H4 (cell line): ENCODE measurements around the gene GDA. TPM values are rescaled to one million over a fixed set of nuclear protein-coding genes. Genes with fewer than 3 reads are reported as not detected.
A peak's percentile ranks its signal among the peaks of the same experiment; 100 is the strongest.
"Not testable (repeated sequence)": the region's sequence is repeated elsewhere in the genome, so short reads cannot be mapped to it uniquely, and the experiment has no call there.

ENCODE experiments used
- DNase-seq: peaks from one replicate; pipeline ENCODE4 v3.0.0-alpha.2; 2015; ENCODE audit warnings: low spot score
- total RNA-seq: library from RNA; depleted of rRNA; stranded (reverse); fragments of >200 nt; shearing (Covaris generic); gene quantifications from 2 replicates; pipeline ENCODE4 v1.2.3, GENCODE V29; 2014

The GDA gene
- total RNA-seq, 1 experiment from 2014 or later = 4.4 TPM

DNA sequence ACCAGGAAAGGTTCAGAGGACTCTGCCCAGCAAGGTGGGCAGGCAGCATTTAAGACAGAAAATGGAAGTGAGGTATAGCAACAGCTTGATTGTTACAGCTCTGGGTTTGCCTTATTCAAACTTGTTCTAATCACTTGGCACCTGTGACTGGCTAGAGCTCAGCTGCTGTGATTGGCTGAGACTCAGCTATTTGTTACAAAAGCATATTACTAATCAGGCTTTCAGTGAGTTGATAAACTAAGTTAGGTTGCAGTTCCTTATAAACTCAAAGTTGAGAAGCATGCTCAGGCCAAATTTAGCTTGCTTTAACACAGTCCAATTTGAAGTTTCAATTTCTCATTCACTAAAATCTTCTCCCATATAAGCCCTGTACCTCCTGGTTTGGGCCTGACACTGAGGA lies 56.3 kb downstream of the GDA start:
- DNase-seq = no peak

DNA sequence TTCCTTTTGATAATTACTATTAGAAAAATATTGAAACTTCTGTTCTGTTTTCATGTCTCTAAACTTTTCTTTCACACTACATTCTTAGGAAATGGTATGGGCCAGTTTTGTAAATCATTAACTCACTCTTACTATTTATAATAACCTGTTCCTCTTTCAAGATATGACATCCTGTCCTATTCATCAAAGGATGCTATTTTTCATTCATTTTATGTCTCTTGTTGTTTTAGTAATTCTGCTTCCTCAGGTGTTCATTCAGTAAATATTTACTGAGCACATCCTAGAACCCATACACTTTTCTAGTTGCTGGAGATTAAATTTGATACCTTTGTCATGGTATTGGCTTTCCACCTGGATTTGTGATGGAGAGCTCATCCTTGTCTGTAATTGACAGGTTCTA lies 58.0 kb downstream of the GDA start:
- DNase-seq = no peak

DNA sequence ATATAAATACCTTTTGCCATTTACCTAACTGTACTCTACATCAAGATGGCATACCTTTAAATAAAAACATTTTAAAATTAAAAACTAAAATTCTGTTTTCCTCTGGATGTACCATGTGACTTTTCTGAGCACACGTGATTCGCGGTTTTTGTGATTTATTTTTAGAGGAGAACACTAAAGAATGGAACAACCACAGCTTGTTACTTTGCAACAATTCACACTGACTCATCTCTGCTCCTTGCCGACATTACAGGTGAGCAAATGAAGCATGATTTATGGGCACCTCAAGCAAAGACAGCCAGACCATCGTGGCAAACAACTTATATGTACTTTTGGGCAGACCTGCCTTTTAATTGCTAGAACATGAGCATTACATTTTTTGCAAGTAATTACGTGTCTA lies 61.3 kb downstream of the GDA start:
- no peak for DNase-seq

DNA sequence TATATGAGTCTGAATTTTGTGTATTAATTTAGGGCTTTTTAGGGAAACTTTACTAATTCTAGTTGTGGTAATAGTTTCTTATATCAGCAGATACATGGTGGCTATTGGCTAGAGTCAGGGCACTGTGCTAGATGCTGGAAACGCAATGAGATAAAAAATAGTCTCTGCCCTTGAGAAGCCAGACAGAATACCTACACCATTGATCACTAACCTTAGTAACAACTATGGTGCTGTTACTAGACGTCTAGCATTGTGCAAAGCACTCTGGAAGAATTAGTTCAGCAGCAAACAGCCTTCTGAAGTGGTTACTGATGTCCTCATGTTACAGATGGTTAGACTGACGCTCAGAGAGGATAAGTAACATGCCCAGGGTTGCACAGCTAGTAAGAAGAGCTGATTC lies 61.8 kb downstream of the GDA start:
- no peak for DNase-seq

DNA sequence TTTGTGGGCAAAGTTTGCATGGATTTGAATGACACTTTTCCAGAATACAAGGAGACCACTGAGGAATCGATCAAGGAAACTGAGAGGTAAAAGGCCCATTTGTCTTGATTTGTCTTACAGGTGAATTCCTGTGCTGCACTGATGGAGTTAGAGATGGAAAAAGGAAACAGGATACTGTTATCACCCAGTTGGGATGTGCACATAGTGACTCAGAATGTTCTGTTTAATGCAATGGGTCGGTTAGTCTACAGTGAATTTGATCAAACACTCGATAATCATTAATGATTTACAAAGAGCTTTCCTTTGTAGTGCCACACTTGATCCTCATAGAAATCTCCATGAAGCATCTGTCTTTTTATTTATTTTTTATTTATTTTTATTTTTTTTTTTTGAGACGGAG lies 64.7 kb downstream of the GDA start:
- no peak for DNase-seq

DNA sequence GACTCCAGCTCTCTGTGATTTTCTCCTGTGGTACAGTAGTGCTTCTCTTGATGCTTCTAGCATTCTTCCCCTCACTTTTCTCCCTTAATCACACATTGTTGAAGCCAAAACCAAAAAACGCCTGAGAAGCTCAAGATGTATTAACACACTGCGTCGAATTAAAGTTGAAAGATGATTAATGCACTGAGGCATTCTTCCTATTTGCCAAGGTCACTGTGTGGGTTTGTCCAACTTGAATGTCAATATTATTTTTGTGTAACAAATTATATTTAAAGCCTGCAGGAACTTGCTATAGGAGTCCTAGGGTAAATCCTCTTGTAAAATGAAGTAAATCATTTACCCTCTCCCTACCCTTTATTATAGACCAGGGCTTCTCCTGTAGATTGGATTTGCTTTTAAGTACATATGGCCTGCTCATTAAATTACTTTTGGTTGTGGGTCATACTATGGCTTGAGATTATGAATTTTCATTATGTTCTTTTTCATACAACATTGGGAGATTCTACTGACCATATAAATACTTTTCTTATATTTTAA lies 68.1 kb downstream of the GDA start:
- no peak for DNase-seq

DNA sequence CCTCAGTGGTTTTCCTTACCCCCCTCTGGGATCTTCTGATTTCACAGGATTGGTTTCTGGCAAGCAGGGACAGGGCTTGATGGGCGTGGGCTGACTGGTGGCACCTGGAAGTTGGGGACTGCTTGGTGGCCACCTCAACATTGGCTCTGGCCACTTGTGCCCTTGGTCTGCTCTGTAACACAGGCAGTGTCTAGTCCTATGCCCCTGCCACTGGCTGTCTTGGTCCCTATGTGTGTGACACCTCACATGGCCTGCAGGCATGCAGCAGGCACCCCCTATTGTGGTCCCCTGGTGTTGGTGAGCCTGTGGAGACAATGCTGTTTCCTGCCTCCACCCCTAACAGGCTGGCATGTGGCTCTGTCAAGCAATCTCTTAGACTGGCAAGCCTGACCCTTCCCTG lies 71.3 kb downstream of the GDA start:
- no peak for DNase-seq

DNA sequence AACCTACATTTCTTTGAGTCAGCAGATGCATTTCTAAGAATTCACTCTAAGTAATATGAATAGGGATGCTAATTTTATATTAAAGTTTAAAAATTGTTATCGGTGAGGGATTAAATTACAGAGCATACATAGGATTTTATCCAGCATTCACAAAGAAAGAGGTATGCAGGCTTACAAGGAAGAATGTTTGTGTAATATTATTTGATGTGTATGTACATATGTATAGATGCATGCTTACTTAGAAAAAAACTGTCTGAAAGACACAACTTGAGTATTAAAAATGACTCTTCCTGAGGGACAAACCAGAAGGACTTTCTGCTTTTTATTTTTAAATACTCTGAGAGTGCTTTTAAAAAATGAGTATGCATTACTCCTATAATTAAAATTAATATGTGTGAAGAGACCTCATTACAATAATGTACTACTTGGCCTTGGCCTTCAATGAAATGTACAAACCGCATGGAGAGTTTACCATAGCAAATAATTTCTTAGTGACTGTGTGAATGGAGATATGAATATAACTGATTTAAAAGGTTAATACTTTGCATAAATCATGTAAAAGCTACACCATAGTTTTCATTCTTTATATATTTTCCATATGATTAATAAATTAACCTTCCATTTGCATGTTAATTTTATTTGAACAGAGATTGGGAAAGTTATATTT lies 77.0 kb downstream of the GDA start:
- DNase-seq = no peak

DNA sequence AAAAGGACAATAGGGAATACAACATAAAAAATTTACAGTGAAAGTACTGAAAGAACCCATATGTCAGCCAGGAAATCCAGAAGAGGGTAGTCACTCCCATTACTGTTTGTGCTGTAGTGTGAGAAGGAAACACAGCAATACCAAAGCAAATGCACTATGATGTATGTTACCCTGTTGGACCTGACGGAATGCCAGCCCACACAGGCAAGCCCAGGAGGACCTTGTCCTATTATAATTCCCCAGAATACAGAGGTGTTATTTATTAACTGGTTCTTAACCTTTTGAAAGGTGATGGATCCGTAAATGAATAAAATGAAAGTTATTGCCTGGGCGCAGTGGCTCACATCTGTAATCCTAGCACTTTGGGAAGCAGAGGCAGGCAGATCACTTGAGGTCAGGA lies 79.0 kb downstream of the GDA start:
- DNase-seq = no peak

DNA sequence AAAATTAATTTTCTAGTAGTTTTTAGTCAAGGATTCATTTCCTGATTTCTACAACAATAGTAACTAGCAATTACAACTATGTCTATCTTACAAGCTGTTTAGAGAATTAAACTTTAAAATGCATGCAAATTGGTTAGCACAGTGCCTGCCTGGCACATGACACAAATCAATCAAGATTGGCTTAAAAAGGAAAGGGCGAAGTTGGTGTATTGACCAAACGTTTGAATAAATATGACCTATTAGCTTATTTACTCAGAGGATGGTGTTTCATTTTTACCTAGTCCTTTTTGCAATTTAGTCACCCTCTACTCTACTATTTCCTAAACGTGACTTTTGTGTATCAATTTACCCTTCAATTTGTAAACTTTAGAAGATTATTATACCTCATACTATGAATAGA lies 83.5 kb downstream of the GDA start:
- DNase-seq = no peak

DNA sequence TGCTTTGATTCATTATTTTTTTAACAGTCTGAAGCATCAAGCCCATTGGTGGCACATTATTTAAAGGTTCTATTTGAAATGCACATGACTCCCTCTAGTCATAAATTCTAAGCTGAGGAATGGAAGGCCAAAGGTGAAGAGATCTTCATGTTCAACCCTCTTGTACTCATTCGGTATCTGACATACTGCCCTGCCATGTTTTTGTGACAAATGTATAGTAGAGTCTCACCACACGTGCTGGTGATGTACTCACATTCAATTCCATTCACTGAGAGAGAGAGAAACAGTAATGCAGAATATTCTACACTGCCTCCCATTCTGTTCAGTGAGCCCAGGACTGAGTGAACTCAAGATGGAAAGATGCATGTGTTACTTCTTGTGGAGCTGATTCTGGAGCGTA lies 98.3 kb downstream of the GDA start:
- no peak for DNase-seq

DNA sequence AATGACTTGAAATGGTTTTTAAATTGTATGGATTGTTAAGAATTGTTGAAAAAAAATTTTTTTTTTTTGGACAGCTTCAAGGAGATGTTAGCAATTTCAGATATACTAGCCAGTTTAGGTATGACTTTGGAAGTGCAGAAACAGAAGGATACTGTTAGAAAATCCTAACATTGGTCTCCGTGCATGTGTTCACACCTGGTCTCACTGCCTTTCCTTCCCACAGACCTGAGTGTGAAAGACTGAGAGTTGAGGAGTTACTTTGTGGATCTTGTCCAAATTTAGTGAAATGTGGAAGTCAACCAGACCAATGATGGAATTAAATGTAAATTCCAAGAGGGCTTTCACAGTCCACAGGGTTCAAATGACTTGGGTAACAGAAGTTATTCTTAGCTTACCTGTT lies 102.3 kb downstream of the GDA start:
- DNase-seq = no peak

DNA sequence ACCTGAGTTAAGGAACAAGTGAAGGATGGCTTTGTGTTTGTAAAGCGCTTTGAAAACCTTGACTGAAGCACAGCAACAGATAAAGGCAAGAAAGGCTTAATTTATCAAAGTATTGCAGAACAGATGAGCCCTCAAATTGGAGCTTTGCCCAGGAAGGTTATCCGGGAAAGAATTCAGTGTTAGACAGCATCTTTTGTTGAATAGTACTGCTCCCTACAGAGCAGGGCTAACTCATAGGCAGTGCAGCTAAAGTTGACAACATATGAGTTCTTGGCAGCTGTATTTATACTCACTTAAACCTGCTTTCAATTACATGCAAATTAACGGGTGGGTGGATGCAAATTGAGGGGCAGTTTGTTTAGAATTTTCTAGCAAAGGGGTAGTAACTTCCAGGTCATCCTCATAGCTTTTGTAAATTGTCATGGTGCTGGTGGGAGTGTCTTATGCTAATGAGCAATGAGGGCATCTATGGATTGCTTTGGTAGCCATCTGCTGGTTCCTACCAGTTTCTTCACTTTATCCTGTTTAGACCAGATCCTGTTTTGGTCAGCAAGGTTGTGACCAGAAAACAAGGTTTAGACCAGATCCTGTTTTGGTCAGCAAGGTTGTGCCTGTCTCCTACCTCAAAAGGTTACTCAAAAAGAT lies 105.8 kb downstream of the GDA start:
- DNase-seq = no peak

DNA sequence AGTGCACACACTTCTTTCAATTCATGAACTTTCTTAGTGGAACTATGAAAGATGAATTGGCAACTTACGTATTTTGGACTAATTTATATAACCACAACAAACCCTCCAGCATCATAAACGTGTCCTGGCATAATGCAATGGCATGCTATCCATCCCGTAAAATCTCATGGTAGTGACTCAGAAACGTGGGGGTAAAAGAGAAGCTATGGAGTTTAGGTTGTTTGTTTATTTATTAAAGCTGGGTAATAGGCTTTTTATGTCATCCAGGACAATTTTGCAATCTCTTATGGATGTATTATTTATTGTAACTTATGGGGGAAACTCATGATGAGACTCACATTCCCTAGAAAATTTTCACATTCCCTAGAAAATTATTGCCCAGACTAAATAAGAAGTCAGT lies 106.3 kb downstream of the GDA start:
- DNase-seq = no peak

DNA sequence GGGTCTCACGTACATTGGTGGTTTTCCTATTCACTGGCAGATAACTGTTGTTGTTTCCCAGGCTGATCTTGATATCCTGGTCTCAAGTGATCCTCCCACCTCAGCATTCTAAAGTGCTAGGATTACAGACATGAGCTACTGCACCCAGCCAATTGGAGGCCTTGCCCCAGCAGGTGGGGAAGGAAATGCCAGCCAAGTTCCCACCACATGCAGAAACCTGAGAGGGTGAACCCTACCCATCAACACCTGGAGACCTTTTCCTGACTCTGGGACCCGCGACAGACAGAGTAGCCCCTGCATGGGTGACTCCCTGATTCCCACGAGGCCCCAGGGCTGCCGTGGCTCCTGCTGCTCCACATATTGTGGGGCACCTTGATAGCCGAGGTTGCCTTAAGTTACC lies 107.7 kb downstream of the GDA start:
- DNase-seq = no peak

DNA sequence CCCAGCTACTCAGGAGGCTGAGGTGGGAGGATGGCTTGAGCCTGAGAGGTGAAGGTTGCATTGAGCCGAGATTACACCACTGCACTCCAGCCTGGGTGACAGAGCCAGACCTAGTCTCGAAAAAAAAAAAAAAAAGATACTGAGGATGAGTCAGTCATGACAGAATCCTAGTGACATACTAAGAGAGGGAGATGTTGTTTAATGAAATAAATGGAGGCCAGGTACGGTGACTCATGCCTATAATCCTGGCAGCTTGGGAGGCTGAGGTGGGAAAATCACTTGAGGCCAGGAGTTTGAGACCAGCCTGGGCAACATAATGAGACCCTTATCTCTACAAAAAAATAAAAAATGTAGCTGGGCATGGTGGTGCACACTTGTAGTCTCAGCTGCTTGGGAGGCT lies 108.6 kb downstream of the GDA start:
- DNase-seq = no peak

DNA sequence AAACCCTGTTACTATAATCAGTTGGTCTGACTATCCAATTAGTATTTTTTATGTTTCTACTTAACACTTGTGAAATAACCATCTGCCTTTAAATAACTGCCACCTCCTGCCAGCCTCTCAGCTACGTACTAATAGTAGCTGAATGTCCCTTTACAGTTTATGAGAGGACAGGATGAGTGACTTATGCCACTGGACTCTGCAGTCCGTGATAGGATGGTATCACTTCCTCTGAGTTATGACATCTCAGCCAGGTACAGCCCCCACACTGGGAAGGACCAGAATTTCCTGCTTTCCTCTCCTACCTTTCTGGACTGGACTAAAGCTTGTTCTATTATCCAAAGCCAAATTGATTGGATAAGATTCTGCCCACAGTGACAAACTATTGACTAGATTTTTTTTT lies 112.8 kb downstream of the GDA start:
- DNase-seq = no peak

DNA sequence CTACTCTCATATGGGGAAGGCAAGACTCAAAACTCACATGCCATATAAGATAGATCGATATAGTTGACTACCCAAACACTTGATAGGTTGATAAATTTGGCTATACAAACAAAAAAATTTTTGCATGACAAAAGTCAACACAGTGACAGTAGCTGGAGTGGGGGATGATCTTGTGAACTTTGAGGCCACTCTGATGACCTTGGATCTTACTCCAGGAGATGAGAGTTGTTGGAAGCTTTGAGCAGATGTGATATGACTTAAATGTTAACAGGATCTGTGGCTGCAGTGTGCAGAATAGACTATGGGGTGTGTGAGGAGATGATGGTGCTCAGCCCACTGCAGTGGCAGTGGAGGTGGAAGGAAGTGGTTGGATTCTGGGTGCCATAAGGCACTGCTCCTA lies 114.3 kb downstream of the GDA start:
- no peak for DNase-seq

DNA sequence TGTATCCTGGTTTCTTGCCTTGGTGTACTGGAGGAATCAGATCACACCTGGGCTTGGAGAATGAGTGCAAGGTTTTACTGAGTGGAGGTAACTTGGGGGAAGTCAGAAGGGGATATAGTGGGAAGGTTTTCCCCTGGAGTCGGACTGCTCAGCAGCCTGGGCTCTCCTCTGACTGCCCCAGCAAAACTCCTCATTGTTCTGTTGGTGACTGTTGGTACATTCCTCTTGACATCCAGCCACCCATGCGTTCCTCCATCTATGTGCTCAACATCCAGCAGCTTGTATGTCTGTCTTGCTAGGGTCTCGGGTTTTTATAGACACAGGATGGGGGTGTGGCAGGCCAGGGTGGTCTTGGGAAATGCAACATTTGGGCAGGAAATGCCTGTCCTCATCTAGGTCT lies 119.7 kb downstream of the GDA start:
- no peak for DNase-seq

DNA sequence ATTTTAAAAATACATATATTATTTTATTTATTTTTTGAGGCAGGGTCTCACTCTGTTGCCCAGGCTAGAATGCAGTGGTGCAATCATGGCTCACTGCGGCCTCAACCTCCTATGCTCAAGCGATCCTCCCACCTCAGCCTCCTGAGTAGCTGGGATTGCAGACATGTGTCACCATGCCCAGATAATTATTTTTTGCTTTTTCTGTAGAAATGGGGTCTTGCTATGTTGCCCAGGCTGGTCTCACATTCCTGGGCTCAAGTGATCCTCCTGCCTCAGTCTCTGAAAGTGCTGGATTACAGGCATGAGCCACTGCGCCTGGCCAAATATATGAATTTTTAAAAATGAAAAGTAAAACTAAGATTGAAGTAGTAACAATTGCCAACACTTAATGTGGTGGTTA lies 121.1 kb downstream of the GDA start:
- not testable (repeated sequence) for DNase-seq

DNA sequence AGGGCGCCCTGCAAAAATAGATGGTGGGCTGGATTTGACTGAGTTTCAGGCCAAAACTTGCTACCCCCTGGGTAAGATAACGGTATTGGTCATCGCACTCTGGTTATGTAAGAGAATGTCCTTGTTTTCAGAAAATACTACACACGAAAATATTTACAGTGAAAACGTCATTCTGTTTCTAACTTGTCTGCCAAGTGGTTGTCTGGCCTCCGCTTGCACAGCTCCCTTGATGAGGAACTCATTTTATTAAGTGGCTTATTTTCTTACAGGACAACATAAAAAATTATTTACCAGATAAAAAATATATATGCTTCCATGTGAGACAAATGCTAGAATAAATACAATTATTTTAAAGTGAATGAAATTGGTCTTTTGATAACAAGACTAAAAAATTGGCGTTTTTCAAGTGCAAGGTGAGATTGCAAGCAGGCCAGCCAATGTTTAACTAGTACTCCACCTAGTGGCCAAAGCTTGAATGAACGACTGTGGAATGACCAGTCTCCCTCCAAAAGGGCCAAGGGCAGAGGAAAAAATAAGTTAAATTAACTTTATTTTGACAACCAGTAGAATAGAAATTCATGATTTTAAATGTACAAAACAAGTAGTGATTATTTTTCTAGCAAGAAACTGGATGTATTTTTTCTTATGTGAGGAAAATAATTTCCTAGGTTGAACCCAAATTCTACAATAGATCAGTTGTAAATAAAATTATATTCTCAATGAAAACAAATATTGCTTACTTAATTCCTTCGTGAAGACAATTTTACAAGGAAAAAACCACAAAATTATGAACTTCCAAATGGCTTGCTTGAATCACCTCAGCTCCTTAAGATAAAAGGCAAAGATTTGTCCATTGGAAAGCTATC lies 122.6 kb downstream of the GDA start:
- DNase-seq = peak; percentile 43

DNA sequence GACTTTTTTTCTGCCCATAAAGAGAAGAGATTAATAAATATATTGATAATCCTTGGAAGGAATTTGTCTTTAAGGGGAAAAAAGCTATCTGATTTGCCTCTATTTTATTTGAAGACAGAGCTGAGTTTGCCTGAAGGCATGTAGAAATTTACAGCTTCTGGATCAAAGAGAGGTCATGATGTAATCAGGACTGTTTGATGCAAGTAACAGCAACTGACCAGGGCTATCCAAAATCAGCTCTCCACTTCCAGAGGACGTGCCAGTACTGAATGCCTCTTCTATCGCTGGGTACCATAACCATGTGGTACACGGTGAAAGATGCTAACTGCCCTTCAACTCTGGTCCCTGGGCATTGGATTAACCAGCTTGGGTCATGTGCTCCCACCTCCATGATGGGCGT lies 125.2 kb downstream of the GDA start:
- DNase-seq = no peak

DNA sequence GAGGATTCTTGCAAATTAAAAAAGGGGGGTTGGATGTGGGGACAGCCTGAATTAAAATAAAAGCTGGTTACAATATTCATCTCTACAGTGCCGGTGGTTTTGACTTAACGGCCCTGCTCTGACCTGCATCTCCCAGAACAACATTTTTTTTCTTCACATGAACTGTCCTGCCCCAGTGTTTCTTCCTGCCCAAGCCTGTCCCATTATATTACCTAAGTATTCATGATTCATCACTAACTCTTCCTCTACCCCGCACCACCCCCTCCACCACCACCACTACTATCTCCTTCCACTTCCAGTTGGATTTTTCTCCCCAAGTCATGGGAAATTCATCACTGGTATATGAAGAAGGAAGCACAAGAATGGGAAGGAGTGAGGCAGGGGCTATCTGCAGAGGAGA lies 125.7 kb downstream of the GDA start:
- DNase-seq = no peak
